HCT116 (cell line): Measurements from ENCODE around the gene LAMB4.

Source experiments
- CBX3 ChIP-seq: IDR thresholded peaks from 2 replicates; pipeline ENCODE4 v1.6.1; 2012; ENCODE audit warnings: low read depth
- CTCF ChIP-seq, 3 experiments: fragments of 200-600 bp in 1 of 3; sonication (generic) in 1 of 3; IDR thresholded peaks in 2 of 3; conservative IDR thresholded peaks in 1 of 3; 2 replicates each; pipeline ENCODE4 v1.5.1; 2012 to 2017; ENCODE audit warnings: low read depth in 2 of 3, low read length in 2 of 3, antibody characterized with exemption in 1 of 3, borderline replicate concordance in 1 of 3, control low read depth in 1 of 3, mild to moderate bottlenecking in 1 of 3, mixed read lengths in 1 of 3, mixed run types in 1 of 3, moderate library complexity in 1 of 3; ENCODE audit not compliant: insufficient read depth in 1 of 3
- EZH2 ChIP-seq: fragments of 200-600 bp; sonication (generic); IDR thresholded peaks from 2 replicates; pipeline ENCODE4 v1.6.1; 2017; ENCODE audit warnings: antibody characterized with exemption, mixed run types
- EZH2phosphoT487 ChIP-seq: fragments of 200-600 bp; IDR thresholded peaks from 2 replicates; pipeline ENCODE4 v1.6.1; 2018; ENCODE audit warnings: antibody characterized with exemption, borderline replicate concordance
- SP1 ChIP-seq: IDR thresholded peaks from 2 replicates; pipeline ENCODE4 v1.6.1; 2012; ENCODE audit warnings: low read depth
- YY1 ChIP-seq: IDR thresholded peaks from 2 replicates; pipeline ENCODE4 v1.6.1; 2011; ENCODE audit warnings: low read length, low read depth, moderate library complexity, mild to moderate bottlenecking; ENCODE audit not compliant: insufficient replicate concordance; ENCODE audit errors: extremely low read depth

GRCh38 chr7:108017776-108018151, 112.4 kb downstream of the LAMB4 start:
- TF ChIP-seq CTCF (IDR thresholded peaks at IDR 0.05 in 2 of 3, conservative IDR thresholded peaks at IDR 0.05 in 1 of 3; ENCODE audit: borderline replicate concordance in 1 of 3, insufficient read depth in 1 of 3, low read depth in 2 of 3, low read length in 2 of 3) (no peak), EZH2phosphoT487 (no peak), CBX3 (no peak), EZH2 (no peak), YY1 (no peak), SP1 (no peak)
